HepG2 (cell line): ENCODE measurements around the gene TCAF1. TPM values are rescaled to one million over a fixed set of nuclear protein-coding genes. Genes with fewer than 3 reads are reported as not detected.

Experiments
- AGO1 ChIP-seq: fragments of 200-400 bp; formaldehyde crosslinking; IDR thresholded peaks from 2 replicates; pipeline ENCODE4 v1.6.1; 2017; ENCODE audit warnings: mild to moderate bottlenecking, low read depth, low read length, moderate library complexity; ENCODE audit not compliant: poor library complexity, severe bottlenecking
- CREBL2 ChIP-seq: sonication (generic); formaldehyde crosslinking; IDR thresholded peaks from 2 replicates; pipeline ENCODE4 v1.8.1; 2023; ENCODE audit warnings: missing genetic modification reagents, mild to moderate bottlenecking, borderline replicate concordance
- NR2C2 ChIP-seq: sonication (generic); formaldehyde crosslinking; IDR thresholded peaks from 2 replicates; pipeline ENCODE4 v1.4.0; 2020; ENCODE audit warnings: missing genetic modification reagents, mild to moderate bottlenecking, moderate library complexity, borderline replicate concordance
- PHF21A ChIP-seq: sonication (generic); formaldehyde crosslinking; IDR thresholded peaks from 2 replicates; pipeline ENCODE4 v1.5.0; 2020; ENCODE audit warnings: mild to moderate bottlenecking, missing genetic modification reagents
- SRF ChIP-seq: IDR thresholded peaks from 2 replicates; pipeline ENCODE4 v1.6.1; 2011; ENCODE audit warnings: mild to moderate bottlenecking, low read depth, low read length, moderate library complexity
- TBX2 ChIP-seq: sonication (generic); formaldehyde crosslinking; IDR thresholded peaks from 2 replicates; pipeline ENCODE4 v1.5.0; 2020; ENCODE audit warnings: missing genetic modification reagents, mild to moderate bottlenecking, borderline replicate concordance
- ZFP36L1 ChIP-seq: sonication (generic); formaldehyde crosslinking; IDR thresholded peaks from 2 replicates; pipeline ENCODE4 v1.8.0; 2022; ENCODE audit warnings: mild to moderate bottlenecking, missing genetic modification reagents, moderate library complexity
- ZNF224 ChIP-seq: sonication (generic); formaldehyde crosslinking; IDR thresholded peaks from 2 replicates; pipeline ENCODE4 v1.5.0; 2020; ENCODE audit warnings: mild to moderate bottlenecking, missing genetic modification reagents
- ZNF414 ChIP-seq: sonication (generic); formaldehyde crosslinking; IDR thresholded peaks from 2 replicates; pipeline ENCODE4 v1.5.0; 2020; ENCODE audit warnings: missing genetic modification reagents
- ZNF430 ChIP-seq: sonication (generic); formaldehyde crosslinking; IDR thresholded peaks from 2 replicates; pipeline ENCODE4 v1.9.0; 2021; ENCODE audit warnings: mild to moderate bottlenecking, missing genetic modification reagents
- ZNF451 ChIP-seq: sonication (generic); formaldehyde crosslinking; IDR thresholded peaks from 2 replicates; pipeline ENCODE4 v1.5.0; 2020; ENCODE audit warnings: mild to moderate bottlenecking, missing genetic modification reagents
- ZNF512B ChIP-seq: sonication (generic); formaldehyde crosslinking; IDR thresholded peaks from 2 replicates; pipeline ENCODE4 v1.5.1; 2020; ENCODE audit warnings: missing genetic modification reagents, mild to moderate bottlenecking, borderline replicate concordance
- ZNF556 ChIP-seq: sonication (generic); formaldehyde crosslinking; IDR thresholded peaks from 2 replicates; pipeline ENCODE4 v1.4.0; 2020; ENCODE audit warnings: mild to moderate bottlenecking, missing genetic modification reagents, borderline replicate concordance
- ZNF670 ChIP-seq: sonication (generic); formaldehyde crosslinking; IDR thresholded peaks from 2 replicates; pipeline ENCODE4 v1.8.0; 2022; ENCODE audit warnings: mild to moderate bottlenecking, missing genetic modification reagents, borderline replicate concordance
- ZSCAN29 ChIP-seq: sonication (generic); formaldehyde crosslinking; conservative IDR thresholded peaks from 2 replicates; pipeline ENCODE4 v1.4.0; 2020; ENCODE audit warnings: mild to moderate bottlenecking, missing genetic modification reagents
- polyA plus RNA-seq, 8 experiments: library from polyadenylated mRNA; depleted of rRNA in 3 of 8; stranded (reverse) in 7 of 8; unstranded in 1 of 8; fragments of >200 nt; fragmentation: Illumina TruSeq in 4 of 8; extraction: Trizol in 4 of 8; gene quantifications; 2 replicates each; pipeline versions ENCODE4 v1.2.1 to v1.2.3, GENCODE V29; 2011 to 2016; ENCODE audit warnings: low read depth in 4 of 8, missing spikeins in 1 of 8, mixed read lengths in 1 of 8; ENCODE audit not compliant: insufficient read depth in 1 of 8
- total RNA-seq, 5 experiments: library from RNA; depleted of rRNA; stranded (reverse); fragments of >200 nt; fragmentation: Illumina TruSeq; extraction: Trizol; gene quantifications; 2 replicates each; pipeline ENCODE4 v1.2.3, GENCODE V29; 2016; ENCODE audit warnings: low read depth in 1 of 5
- TF ChIP-seq, protein P1 (sequence below): sonication (generic); formaldehyde crosslinking; IDR thresholded peaks from 2 replicates; pipeline ENCODE4 v1.4.0; 2020; ENCODE audit warnings: missing genetic modification reagents
- TF ChIP-seq, protein P2 (sequence below): sonication (generic); formaldehyde crosslinking; IDR thresholded peaks from 2 replicates; pipeline ENCODE4 v1.4.0; 2020; ENCODE audit warnings: low read depth, mild to moderate bottlenecking, missing genetic modification reagents

The TCAF1 gene
- total and polyA plus RNA-seq, 2 of the 13 experiments (the other 11 are each of a cell fraction or from before 2014, with no cell fraction given): 36.2 to 101 TPM

- TF ChIP-seq, protein P1, sequence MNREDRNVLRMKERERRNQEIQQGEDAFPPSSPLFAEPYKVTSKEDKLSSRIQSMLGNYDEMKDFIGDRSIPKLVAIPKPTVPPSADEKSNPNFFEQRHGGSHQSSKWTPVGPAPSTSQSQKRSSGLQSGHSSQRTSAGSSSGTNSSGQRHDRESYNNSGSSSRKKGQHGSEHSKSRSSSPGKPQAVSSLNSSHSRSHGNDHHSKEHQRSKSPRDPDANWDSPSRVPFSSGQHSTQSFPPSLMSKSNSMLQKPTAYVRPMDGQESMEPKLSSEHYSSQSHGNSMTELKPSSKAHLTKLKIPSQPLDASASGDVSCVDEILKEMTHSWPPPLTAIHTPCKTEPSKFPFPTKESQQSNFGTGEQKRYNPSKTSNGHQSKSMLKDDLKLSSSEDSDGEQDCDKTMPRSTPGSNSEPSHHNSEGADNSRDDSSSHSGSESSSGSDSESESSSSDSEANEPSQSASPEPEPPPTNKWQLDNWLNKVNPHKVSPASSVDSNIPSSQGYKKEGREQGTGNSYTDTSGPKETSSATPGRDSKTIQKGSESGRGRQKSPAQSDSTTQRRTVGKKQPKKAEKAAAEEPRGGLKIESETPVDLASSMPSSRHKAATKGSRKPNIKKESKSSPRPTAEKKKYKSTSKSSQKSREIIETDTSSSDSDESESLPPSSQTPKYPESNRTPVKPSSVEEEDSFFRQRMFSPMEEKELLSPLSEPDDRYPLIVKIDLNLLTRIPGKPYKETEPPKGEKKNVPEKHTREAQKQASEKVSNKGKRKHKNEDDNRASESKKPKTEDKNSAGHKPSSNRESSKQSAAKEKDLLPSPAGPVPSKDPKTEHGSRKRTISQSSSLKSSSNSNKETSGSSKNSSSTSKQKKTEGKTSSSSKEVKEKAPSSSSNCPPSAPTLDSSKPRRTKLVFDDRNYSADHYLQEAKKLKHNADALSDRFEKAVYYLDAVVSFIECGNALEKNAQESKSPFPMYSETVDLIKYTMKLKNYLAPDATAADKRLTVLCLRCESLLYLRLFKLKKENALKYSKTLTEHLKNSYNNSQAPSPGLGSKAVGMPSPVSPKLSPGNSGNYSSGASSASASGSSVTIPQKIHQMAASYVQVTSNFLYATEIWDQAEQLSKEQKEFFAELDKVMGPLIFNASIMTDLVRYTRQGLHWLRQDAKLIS: no peak
- TF ChIP-seq ZSCAN29 (CRISPR knock-in tag) (peak; percentile 94; the same call in 1 of the 2 replicates), ZNF451 (no peak), ZNF430 (CRISPR knock-in tag) (0 out of 2 replicates have a peak, but pooled peaks have one; percentile 49), ZNF414 (CRISPR knock-in tag) (0 out of 2 replicates have a peak, but pooled peaks have one; percentile 35), SRF (no peak), ZNF556 (peak; percentile 85; the same call in 1 of the 2 replicates), AGO1 (no peak), NR2C2 (peak; percentile 90), ZNF670 (CRISPR knock-in tag) (peak; percentile 83), TBX2 (CRISPR knock-in tag) (peak; percentile 57; the same call in 1 of the 2 replicates), ZNF224 (CRISPR knock-in tag) (no peak), CREBL2 (no peak), ZNF512B (peak; percentile 70; the same call in 1 of the 2 replicates), PHF21A (CRISPR knock-in tag) (no peak; the same call in 1 of the 2 replicates), ZFP36L1 (CRISPR knock-in tag) (peak; percentile 54; the same call in 1 of the 2 replicates)
- TF ChIP-seq, protein P2, sequence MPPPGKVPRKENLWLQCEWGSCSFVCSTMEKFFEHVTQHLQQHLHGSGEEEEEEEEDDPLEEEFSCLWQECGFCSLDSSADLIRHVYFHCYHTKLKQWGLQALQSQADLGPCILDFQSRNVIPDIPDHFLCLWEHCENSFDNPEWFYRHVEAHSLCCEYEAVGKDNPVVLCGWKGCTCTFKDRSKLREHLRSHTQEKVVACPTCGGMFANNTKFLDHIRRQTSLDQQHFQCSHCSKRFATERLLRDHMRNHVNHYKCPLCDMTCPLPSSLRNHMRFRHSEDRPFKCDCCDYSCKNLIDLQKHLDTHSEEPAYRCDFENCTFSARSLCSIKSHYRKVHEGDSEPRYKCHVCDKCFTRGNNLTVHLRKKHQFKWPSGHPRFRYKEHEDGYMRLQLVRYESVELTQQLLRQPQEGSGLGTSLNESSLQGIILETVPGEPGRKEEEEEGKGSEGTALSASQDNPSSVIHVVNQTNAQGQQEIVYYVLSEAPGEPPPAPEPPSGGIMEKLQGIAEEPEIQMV: no peak
Observed at GRCh38 chr7:143906895-143907294, 4.9 kb upstream of the TCAF1 start (continued).
